ENCODE results near the gene TAOK1. TPM values are rescaled to one million over a fixed set of nuclear protein-coding genes. Genes with fewer than 3 reads are reported as not detected.

TAOK1 gene
- total and polyA plus RNA-seq, 2 of the 13 experiments (the other 11 are each of a cell fraction or from before 2014, with no cell fraction given), result 14.1 to 23.0 TPM

- TF ChIP-seq, protein P1, sequence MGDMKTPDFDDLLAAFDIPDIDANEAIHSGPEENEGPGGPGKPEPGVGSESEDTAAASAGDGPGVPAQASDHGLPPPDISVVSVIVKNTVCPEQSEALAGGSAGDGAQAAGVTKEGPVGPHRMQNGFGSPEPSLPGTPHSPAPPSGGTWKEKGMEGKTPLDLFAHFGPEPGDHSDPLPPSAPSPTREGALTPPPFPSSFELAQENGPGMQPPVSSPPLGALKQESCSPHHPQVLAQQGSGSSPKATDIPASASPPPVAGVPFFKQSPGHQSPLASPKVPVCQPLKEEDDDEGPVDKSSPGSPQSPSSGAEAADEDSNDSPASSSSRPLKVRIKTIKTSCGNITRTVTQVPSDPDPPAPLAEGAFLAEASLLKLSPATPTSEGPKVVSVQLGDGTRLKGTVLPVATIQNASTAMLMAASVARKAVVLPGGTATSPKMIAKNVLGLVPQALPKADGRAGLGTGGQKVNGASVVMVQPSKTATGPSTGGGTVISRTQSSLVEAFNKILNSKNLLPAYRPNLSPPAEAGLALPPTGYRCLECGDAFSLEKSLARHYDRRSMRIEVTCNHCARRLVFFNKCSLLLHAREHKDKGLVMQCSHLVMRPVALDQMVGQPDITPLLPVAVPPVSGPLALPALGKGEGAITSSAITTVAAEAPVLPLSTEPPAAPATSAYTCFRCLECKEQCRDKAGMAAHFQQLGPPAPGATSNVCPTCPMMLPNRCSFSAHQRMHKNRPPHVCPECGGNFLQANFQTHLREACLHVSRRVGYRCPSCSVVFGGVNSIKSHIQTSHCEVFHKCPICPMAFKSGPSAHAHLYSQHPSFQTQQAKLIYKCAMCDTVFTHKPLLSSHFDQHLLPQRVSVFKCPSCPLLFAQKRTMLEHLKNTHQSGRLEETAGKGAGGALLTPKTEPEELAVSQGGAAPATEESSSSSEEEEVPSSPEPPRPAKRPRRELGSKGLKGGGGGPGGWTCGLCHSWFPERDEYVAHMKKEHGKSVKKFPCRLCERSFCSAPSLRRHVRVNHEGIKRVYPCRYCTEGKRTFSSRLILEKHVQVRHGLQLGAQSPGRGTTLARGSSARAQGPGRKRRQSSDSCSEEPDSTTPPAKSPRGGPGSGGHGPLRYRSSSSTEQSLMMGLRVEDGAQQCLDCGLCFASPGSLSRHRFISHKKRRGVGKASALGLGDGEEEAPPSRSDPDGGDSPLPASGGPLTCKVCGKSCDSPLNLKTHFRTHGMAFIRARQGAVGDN (CRISPR knock-in tag; IDR thresholded peaks at IDR 0.05), result peak; percentile 89
- TF ChIP-seq MAZ (IDR thresholded peaks at IDR 0.05; ENCODE audit: borderline replicate concordance, low read depth, low read length) (no peak), MAZ (CRISPR knock-in tag; IDR thresholded peaks at IDR 0.05; ENCODE audit: low read depth) (peak; percentile 54; the same call in 1 of the 2 replicates), ZFP90 (CRISPR knock-in tag; IDR thresholded peaks at IDR 0.05; ENCODE audit: borderline replicate concordance) (peak; percentile 61; the same call in 1 of the 2 replicates)
Observed at GRCh38 chr17:29565643-29566472, 175.7 kb downstream of the TAOK1 start (continued).

GRCh38 chr17:29566473-29567303 is 176.5 kb downstream of the TAOK1 start, which contains the start of gene ABHD15:
Gene ABHD15, minus strand, starts transcription at chr17:29567037. Its CDS starts 71 bp downstream, at chr17:29566966.
- in situ Hi-C loops (cut with HindIII; ENCODE audit: extremely low pct_ligation_motif_present, low pct_unique_long_range_greater_than_20kb) (no loop called here), intact Hi-C loops (cut with micrococcal nuclease; ENCODE audit: unreplicated experiment) (loop anchor here (10.0 kb wide), 1 partner anchor 272 kb away; the partner anchor contains the start of gene NUFIP2)
- Histone ChIP-seq H3K36me3 (replicated peaks in 1 of 2; ENCODE audit: control insufficient read depth in 1 of 2, insufficient read depth in 2 of 2, low read length in 2 of 2) (no peaks in the 10 kb centered on the region), H3K79me2 (ENCODE audit: insufficient read depth, low read length) (no peaks in the 10 kb centered on the region), H3K4me3 (replicated peaks in 1 of 3; ENCODE audit: insufficient read depth in 1 of 3, low read depth in 2 of 3, low read length in 3 of 3) (peak within 1 kb of the TSS; percentile 72 to 94 (median 84)), H4K20me1 (ENCODE audit: insufficient read depth, low read length) (0 out of 2 replicates have a peak, but pooled peaks cover 5% of the 10 kb centered on the region), H3K4me1 (ENCODE audit: insufficient read depth, low read length) (peaks cover 29% of the 10 kb centered on the region), H3K4me2 (ENCODE audit: low read depth, low read length) (peak within 1 kb of the TSS; percentile 84), H2AFZ (ENCODE audit: low read length) (no peak within 1 kb of the TSS), H3K27ac (ENCODE audit: extremely low read length, insufficient read depth, low read length) (peak within 1 kb of the TSS; percentile 86), H3K27me3 (ENCODE audit: control insufficient read depth in 1 of 2, insufficient read depth in 2 of 2, low read length in 2 of 2) (no peaks in the 10 kb centered on the region), H3K9me3 (ENCODE audit: low read length) (no peaks in the 10 kb centered on the region), H3K9ac (ENCODE audit: insufficient read depth, low read depth, low read length) (peak within 1 kb of the TSS; percentile 41)
- ChIA-PET CTCF (ENCODE audit: low intra/inter-chr PET ratio, low total read pairs) (interaction anchor here (0.8 kb wide), 1 partner anchor 13 kb away, joined by 3 read pairs; no protein-coding TSS in a partner anchor), POLR2A (interaction anchor here (1.0 to 3.1 kb wide), 8 partner anchors 8 to 273 kb away, joined by 4 to 24 read pairs (median 8); partner anchors contain the start of genes NUFIP2 and TAOK1)
- no TSS peak for BruUV-seq (replicated peaks)
- ATAC-seq, result peak; percentile 63
- FAIRE-seq, result no peak
- peak; percentile 35 for DNase-seq (ENCODE audit: low spot score)
- WGBS (ENCODE audit: low lambda C conversion rate), result 0% methylated on average over 4 of the region's 94 CpGs
- TF ChIP-seq ZNF589 (CRISPR knock-in tag; conservative IDR thresholded peaks at IDR 0.05), result no peak
- TF ChIP-seq ZBTB49 (CRISPR knock-in tag; IDR thresholded peaks at IDR 0.05; ENCODE audit: borderline replicate concordance), result no peak
- no peak for TF ChIP-seq CBFB (CRISPR knock-in tag; IDR thresholded peaks at IDR 0.05)
- no peak for TF ChIP-seq ZNF720 (CRISPR knock-in tag; IDR thresholded peaks at IDR 0.05)
- 0 out of 2 replicates have a peak, but pooled peaks have one; percentile 34 for TF ChIP-seq MEIS2 (CRISPR knock-in tag; IDR thresholded peaks at IDR 0.05)
- no peak for TF ChIP-seq SNAI1 (CRISPR knock-in tag; IDR thresholded peaks at IDR 0.05; ENCODE audit: borderline replicate concordance)
- TF ChIP-seq ZNF451 (CRISPR knock-in tag; IDR thresholded peaks at IDR 0.05), result peak; percentile 60; the same call in 1 of the 2 replicates

Measured in HepG2 (cell line).